Fibroblast of lung (primary cell): ENCODE results near the gene FGF18. TPM values are rescaled to one million over a fixed set of nuclear protein-coding genes. Genes with fewer than 3 reads are reported as not detected.
A peak's percentile ranks its signal among the peaks of the same experiment; 100 is the strongest.

ENCODE experiments used
- DNase-seq, 2 donors: peaks; one replicate each; pipeline versions ENCODE4 v3.0.0 to v3.0.0-alpha.2; 2010; ENCODE audit warnings: low read depth in 2 of 2
- H2AFZ ChIP-seq: 2 replicates; pipeline ENCODE4 v1.5.1; 2012; ENCODE audit warnings: low read length, control low read depth, inconsistent platforms
- H3K27ac ChIP-seq: 2 replicates; pipeline ENCODE4 v1.5.1; 2011; ENCODE audit warnings: low read length, control low read depth; ENCODE audit not compliant: insufficient read depth
- H3K27me3 ChIP-seq: 2 replicates; pipeline ENCODE4 v1.5.1; 2011; ENCODE audit warnings: mild to moderate bottlenecking, low read length; ENCODE audit not compliant: control insufficient read depth, insufficient read depth
- H3K36me3 ChIP-seq: 2 replicates; pipeline ENCODE4 v1.5.1; 2011; ENCODE audit warnings: low read length; ENCODE audit not compliant: control insufficient read depth, insufficient read depth
- H3K4me1 ChIP-seq: 2 replicates; pipeline ENCODE4 v1.5.1; 2011; ENCODE audit warnings: low read length; ENCODE audit not compliant: control insufficient read depth, insufficient read depth; ENCODE audit errors: extremely low read depth
- H3K4me2 ChIP-seq: 2 replicates; pipeline ENCODE4 v1.5.1; 2011; ENCODE audit warnings: low read length, control low read depth; ENCODE audit not compliant: insufficient read depth; ENCODE audit errors: extremely low read depth
- H3K4me3 ChIP-seq, 4 experiments: fragments of 200-600 bp in 1 of 4; sonication (generic) in 1 of 4; replicated peaks in 1 of 4; 2 replicates each; pipeline ENCODE4 v1.5.1; 2011 to 2016; ENCODE audit warnings: low read length in 4 of 4, low read depth in 3 of 4, mild to moderate bottlenecking in 3 of 4, control low read depth in 2 of 4, inconsistent platforms in 1 of 4, mixed read lengths in 1 of 4; ENCODE audit not compliant: insufficient read depth in 1 of 4; ENCODE audit errors: control extremely low read depth in 1 of 4
- H3K79me2 ChIP-seq: 2 replicates; pipeline ENCODE4 v1.5.1; 2012; ENCODE audit warnings: mild to moderate bottlenecking, low read length, inconsistent platforms; ENCODE audit not compliant: control insufficient read depth, insufficient read depth
- H3K9ac ChIP-seq: 2 replicates; pipeline ENCODE4 v1.5.1; 2011; ENCODE audit warnings: mild to moderate bottlenecking, low read length, control low read depth; ENCODE audit not compliant: insufficient read depth
- H3K9me3 ChIP-seq: 2 replicates; pipeline ENCODE4 v1.5.1; 2012; ENCODE audit warnings: low read depth, low read length; ENCODE audit not compliant: control insufficient read depth, insufficient read depth
- H4K20me1 ChIP-seq: 2 replicates; pipeline ENCODE4 v1.5.1; 2011; ENCODE audit warnings: low read length; ENCODE audit not compliant: control insufficient read depth, insufficient read depth; ENCODE audit errors: extremely low read depth
- CTCF ChIP-seq, 2 donors: IDR thresholded peaks in 1 of 2; conservative IDR thresholded peaks in 1 of 2; 1 replicate in 1 of 2; 2 replicates in 1 of 2; pipeline ENCODE4 v1.5.1; 2011 to 2012; ENCODE audit warnings: low read length in 2 of 2, control low read depth in 1 of 2, inconsistent platforms in 1 of 2, low read depth in 1 of 2, mild to moderate bottlenecking in 1 of 2
- EZH2 ChIP-seq: IDR thresholded peaks from 2 replicates; pipeline ENCODE4 v1.5.1; 2012; ENCODE audit warnings: low read length, control low read depth, mild to moderate bottlenecking; ENCODE audit errors: missing control alignments
- polyA plus RNA-seq, 2 donors: library from polyadenylated mRNA; depleted of rRNA in 1 of 2; stranded (reverse) in 1 of 2; unstranded in 1 of 2; fragments of >200 nt; gene quantifications; 2 replicates each; pipeline ENCODE4 v1.2.1, GENCODE V29; 2011 to 2012; ENCODE audit warnings: missing spikeins in 1 of 2
- total RNA-seq: library from RNA; depleted of rRNA; stranded (reverse); fragments of >200 nt; gene quantifications from 2 replicates; pipeline ENCODE4 v1.2.1, GENCODE V29; 2014

FGF18 gene
- total and polyA plus RNA-seq, 2 donors (not counting 1 experiment from before 2014, with no cell fraction given), result 0.33 to 19.3 TPM

GRCh38 chr5:171419688-171420430, 412 bp downstream of the FGF18 start:
- H3K36me3 ChIP-seq, result no peaks in the 10 kb centered on the region
- no peak overlapping the region for H2AFZ ChIP-seq
- no peaks in the 10 kb centered on the region for H3K27me3 ChIP-seq
- peak; percentile 36 to 50 for DNase-seq
- peak overlapping the region; percentile 72 for H3K4me2 ChIP-seq
- no peaks in the 10 kb centered on the region for H4K20me1 ChIP-seq
- no peaks in the 10 kb centered on the region for H3K9me3 ChIP-seq
- no peak overlapping the region for H3K9ac ChIP-seq
- H3K27ac ChIP-seq, result no peak overlapping the region
- peak overlapping the region in 3 of 4 experiments; percentile 37 to 64 (median 44) for H3K4me3 ChIP-seq
- peaks cover 2% of the 10 kb centered on the region for H3K4me1 ChIP-seq
- TF ChIP-seq EZH2 (peak; percentile 49), CTCF (conservative IDR thresholded peaks at IDR 0.05 in 1 of 2, IDR thresholded peaks at IDR 0.05 in 1 of 2; ENCODE audit: low read depth in 1 of 2, low read length in 2 of 2) (no peak)
- H3K79me2 ChIP-seq, result no peaks in the 10 kb centered on the region

DNA sequence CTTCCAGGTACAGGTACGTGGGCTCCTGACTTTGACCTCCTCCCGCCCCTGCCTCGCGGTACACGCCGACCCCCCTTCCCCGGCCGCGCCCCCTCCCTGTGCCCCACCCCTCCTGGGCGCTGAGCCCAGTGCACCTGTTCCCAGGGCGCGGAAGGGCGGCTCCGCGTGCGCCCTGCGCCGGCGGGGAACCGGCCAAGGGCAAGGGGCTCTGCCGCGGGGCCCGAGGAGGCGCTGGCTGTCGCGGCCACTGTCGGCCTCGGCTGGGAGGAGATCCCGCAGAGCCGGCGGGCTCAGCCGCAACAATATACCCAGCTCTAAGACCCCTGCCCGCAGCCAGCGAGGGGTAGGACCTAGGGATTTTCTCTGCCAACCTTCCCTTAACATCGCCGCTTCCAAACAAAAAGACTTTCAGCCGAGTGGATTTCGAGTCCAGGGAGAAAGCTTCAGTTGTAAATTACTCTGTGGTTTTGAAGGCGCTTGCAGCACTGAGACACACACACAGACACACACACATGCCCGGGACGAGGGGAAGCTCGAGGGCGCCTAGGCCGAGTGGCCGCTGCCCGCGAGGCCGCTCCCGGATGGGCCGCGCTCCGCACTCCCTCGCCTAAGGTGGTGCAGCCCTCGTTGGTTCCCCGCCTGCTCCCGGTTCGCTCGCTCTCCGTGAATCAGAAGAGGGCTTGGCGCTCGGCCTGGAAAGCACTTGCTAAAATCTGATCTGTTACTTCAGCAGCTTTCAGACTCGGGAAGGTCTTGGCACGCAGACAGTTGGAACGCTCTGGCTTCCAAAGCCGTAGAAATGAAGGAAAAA, 1.2 kb downstream of the FGF18 start:
- Histone ChIP-seq H3K36me3 (no peaks in the 10 kb centered on the region), H3K4me1 (peaks cover 2% of the 10 kb centered on the region), H3K27me3 (no peaks in the 10 kb centered on the region), H3K27ac (no peak overlapping the region), H3K9me3 (no peaks in the 10 kb centered on the region), H3K9ac (no peak overlapping the region), H3K4me3 (peak overlapping the region in 3 of 4 experiments; percentile 37 to 62 (median 44)), H3K79me2 (no peaks in the 10 kb centered on the region), H2AFZ (no peak overlapping the region), H3K4me2 (peak overlapping the region; percentile 80), H4K20me1 (no peaks in the 10 kb centered on the region)
- peak; percentile 92 for DNase-seq
- no peak for TF ChIP-seq CTCF (conservative IDR thresholded peaks at IDR 0.05 in 1 of 2, IDR thresholded peaks at IDR 0.05 in 1 of 2; ENCODE audit: low read depth in 1 of 2, low read length in 2 of 2)
- no peak for TF ChIP-seq EZH2
